ELR (cell line): ENCODE results near the gene ING5.

Experiments used
- DNase-seq: peaks from one replicate; pipeline ENCODE4 v3.0.0-alpha.2; 2015; ENCODE audit warnings: low read depth

The ING5 gene

DNA sequence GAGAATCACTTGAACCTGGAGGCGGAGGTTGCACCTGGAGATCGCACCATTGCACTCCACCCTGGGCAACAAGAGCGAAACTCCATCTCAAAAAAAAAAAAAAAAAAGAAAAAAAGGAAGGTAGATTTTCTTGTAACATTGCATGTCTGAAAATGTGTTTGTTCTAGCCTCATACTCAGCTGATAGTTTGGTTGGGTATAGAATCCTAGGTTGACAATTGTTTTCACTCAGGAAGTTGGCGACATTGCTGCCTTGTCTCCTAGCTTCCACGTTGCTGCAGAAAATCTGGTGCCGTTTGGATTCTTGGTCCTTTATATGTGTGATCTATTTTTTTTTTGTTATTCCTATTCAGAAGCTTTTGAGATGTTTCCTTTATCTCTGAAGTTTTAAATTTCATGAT, 4.7 kb downstream of the ING5 start:
- no peak for DNase-seq

DNA sequence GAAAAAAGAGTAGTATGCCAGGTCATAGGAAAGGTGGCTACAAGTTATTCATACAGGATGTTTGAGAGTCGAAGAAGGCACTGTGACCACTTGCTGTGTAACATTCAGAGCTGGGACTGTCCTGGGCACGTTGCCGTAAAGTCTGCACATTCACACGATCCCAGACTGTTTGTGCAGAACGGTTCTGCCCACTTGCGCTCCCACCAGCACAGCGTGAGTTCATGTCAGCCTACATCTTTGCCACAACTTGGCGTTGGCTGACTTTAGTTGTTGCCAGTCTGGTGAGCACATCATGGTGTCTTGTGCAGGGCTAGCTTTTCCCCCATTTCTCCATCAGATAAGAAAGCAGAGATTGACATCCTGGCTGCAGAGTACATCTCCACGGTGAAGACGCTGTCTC, 7.0 kb downstream of the ING5 start:
- no peak for DNase-seq

DNA sequence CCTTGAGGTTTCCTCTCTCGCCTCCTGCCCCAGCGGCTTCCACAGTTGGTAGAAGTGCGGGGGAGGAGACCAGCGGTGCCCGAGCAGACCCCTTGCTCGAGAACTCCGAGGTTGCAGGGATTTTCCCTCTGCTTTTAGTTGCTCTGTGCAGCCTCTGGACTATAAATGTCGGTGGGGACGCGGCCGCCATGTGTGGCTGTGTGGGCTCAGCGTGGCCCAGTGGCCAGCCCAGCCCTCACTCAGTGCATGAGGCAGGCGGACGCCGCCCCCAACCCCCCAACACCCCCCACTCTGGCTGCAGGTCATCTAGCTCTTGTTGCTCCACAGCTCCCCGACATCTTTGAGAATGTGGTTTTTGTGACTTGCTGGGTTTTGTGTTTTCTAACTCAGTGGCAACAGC, 17.3 kb downstream of the ING5 start:
- no peak for DNase-seq

DNA sequence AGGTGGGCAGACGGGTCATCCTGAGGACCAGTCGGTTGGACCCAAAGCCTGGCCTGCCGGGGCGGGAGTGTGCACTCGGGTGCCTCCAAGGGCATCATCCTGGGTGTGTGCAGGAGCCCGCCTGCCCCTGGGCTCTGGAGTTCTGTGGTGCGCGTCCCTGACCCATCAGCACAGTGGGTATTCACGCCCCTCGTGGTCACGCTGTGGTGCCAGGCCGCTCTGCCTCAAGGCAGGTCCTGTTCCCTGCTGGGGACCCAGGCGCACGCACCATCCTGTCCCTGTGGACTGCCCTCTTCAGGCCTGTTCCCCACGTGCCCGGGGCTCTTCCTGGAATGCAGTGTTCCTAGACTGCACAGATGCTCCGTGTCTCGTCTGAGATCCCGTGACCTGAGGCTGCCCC, 18.3 kb downstream of the ING5 start:
- no peak for DNase-seq

DNA sequence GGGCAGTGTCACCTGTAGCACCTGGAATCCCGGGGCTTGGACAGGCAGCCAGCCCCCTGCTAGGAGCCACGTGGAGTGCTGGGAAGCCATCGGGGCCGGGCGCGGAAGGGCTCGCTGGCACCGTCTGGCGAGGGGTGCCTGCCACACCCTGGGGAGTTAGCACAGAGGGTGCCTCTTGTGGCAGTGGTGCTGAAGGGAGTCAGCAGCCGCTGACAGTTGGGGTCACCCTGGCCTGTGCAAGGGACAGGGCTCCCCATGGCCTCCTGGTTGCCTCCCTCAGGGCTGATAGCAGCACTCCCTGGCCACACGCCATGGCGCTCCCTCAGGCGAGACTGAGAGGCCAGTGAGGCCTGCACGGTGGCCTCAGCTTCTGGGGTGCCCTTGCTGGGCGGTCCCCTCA, 18.7 kb downstream of the ING5 start:
- no peak for DNase-seq

DNA sequence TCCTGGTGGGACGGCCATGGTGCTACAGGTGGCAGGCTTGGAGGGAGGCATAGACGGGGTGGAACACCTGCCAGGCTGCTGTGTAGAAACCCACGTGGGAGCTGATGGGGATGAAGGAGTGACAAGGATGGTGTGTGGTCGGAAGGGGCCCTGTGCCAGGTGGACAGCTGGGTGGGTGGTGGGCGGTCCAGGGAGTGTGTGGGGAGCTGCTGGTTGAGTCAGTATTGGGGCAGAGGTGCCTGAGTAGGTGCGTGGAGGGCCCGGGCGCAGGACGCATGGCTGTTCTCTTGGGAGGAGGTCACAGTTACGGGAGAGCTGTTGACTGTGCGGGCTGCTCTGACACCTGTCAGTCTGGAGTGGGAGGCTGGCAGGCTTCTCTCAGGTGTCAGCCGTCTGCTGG, 20.0 kb downstream of the ING5 start:
- no peak for DNase-seq

DNA sequence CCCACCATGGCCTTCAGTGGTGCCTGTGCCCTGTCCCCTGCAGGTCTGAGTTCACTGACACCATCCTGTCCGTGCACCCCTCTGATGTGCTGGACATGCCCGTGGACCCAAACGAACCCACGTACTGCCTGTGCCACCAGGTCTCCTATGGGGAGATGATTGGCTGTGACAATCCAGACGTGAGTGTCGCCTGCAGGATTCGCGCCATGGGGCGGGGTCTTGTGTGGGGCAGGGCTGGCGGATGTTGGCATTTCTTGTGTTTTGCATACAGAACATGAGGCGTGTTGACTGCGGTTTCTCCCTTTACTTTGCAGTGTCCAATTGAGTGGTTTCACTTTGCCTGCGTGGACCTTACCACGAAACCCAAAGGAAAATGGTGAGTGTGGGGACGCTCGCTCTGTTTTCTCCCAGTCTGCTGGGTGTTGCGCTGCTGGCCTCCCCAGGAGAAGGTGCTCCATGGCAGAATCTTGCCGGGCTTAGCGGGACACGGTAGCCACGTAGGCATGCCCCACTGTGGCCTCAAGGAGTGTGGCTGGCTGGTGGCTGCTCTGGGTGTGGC, 21.1 kb downstream of the ING5 start:
- DNase-seq, result no peak

DNA sequence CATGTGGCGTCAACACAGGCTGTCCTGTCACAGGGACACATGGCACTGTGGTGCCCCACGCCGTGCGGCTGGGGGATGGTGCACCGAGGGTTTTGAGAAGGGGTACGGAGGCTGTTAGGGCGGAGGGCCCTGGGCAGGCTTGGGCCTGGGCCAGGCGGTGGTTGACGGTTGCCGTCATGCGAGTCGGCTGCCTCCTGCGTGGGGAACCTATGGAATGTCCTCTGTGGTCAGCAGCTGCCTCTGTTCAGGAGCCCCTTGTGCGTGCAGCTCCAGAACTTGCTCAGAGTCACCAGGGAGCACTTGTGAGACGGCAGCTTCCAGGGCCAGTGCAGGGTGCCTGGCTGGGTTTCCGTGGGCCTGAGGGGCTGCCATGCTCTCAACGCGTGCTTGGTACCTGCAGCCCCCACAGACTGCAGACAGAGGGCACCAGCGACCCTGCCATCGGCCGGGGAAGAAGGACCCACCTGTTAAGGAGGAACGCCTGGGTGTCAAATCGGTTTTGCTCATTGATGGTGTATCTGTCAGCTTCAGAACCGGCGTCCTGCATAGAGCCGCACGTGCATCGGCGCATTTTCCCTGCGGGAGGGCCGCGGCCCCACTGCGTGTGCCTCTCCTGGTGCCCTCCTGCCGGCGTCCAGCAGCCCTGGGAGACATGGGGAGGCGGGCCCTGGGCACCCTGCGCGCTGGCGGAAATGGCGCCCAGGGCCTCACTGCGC, 22.6 kb downstream of the ING5 start:
- no peak for DNase-seq

DNA sequence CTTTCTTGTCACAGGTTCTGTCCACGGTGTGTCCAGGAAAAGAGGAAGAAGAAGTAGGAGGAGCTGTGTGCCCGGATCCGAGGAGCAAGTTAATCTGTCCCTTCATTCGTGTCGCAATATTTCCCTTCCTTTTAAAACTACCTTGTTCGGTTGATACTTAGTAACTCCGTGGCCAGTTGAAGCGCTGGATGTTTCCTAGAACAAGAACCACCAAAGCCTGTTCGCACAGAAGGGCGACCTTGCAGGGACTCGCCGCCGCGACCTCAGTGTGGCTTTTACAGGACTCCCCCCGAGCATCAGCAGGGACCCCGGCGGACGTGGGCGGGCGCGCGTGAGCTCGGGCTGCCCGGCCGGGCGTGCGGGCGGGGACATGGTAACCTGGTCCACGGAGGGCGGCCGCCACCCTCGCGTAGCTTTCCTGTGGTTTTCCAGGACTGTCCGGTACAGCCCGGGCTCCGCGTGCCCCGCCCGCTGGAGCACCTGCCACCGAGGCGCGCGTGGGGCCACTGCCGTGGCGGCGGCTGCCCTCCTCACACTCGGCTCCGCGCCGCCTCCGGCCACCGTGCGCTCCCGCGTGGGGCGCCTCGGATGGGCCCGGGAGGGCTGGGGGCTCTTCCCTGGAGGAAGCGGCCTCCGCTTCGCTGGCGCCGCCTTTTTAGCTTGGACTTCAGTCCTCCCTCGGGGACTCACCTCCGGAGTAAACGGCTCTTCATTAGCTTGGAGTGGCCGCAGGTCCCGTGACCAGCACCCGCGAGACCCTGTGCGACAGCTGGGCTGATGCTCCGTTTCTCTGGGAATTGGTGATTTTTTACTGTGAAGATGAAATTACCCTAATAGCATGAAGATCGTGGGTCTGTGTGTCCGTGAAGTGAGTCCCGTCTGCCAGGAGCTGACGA, 23.4 kb downstream of the ING5 start:
- no peak for DNase-seq

DNA sequence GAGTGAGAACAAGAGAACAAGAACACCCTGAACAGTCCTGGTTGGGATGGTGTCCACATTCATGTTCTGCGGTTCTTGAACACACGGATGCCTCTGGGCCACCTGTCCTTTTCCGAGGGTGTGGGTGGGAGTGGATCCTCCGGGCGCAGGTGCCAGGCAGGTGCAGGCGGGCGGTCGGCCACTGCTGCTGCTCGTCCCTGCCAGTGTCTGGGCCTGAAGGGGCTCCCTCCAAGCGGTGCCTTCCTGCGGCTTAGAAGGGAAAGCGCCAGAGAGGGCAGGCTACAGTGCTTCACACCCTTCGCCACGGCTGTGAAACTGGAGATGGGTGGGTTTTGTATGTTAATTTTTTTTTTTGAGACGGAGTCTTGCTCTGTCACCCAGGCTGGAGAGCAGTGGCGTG, 24.6 kb downstream of the ING5 start:
- DNase-seq, result no peak

DNA sequence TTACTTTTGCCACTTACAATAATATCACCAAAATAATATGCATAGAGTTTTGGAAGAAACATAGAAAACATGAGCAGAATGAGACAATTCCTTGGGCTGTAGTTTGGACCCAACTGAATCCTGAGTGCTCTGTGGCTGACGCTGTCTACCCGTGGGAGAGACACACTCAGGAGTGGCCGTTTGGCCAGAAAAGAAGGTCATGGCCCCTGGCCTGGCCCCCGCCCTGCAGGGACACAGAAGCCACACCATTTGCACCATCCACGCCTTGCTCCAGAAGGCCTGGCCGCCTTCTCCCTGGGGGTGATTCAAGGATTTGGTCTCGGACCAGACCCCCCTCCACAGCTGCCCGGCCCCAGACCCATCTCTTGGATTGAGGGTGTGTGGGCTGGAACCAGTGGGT, 26.2 kb downstream of the ING5 start:
- no peak for DNase-seq

DNA sequence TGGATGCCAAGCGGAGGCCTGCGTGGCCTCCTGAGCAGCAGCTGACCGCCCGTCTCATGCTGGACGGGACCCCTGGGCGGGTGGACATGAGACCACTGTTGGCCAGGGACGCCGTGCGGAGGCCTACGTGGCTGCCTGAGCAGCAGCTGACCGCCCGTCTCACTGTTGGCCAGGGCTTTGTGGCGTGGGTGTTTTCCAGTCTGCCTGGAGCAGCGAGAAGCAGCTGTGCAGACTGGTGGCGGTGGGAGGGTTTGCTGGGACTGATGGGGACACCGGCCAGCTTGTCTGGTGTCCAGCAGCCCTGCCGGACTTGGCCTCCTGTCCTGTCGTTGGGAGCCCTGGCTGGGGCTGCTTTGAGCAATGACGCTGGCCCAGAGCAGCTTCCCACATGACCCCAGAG, 26.8 kb downstream of the ING5 start:
- no peak for DNase-seq

DNA sequence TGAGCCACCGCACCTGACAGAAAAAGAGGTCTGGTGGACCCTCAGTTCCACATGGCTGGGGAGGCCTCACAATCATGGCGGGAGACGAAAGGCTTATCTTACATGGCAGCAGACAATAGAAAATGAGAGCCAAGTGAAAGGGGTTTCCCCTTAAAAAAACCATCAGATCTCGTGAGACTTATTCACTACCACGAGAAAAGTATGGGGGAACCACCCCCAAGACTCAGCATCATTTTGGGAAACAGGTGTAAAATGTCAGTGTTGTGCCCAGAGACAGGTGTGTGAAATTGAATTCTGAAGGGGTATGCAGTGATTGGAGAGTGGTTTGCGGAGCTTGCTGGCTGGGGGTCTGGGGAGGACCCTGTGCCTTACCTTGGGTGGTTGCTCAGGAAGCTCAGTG, 28.0 kb downstream of the ING5 start:
- no peak for DNase-seq

DNA sequence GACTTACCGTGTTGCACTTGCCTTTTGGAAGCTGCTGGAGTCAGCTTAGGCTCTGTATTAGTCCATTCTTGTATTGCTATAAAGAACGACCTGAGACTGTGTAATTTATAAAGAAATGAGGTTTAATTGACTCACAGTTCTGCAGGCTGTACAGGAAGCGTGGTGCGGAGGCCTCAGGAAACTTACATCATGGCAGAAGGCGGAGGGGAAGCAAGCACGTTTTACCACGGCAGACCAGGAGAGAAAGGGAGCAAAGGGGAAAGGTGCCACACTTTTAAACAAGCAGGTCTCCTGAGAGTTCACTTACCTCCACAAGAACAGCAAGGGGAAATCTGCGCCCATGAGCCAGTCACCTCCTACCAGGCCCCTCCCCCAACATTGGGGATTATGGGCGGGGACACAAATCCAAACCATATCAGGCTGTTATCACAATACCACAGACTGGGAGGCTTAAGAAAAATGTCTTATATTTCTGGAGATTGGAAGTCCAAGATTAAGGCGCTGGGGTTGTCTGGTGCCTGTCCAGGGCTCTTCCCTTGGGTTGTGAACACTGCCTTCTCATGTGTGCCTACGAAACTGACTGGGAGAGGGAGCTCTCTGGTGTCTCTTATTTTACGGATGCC, 28.9 kb downstream of the ING5 start:
- no peak for DNase-seq

DNA sequence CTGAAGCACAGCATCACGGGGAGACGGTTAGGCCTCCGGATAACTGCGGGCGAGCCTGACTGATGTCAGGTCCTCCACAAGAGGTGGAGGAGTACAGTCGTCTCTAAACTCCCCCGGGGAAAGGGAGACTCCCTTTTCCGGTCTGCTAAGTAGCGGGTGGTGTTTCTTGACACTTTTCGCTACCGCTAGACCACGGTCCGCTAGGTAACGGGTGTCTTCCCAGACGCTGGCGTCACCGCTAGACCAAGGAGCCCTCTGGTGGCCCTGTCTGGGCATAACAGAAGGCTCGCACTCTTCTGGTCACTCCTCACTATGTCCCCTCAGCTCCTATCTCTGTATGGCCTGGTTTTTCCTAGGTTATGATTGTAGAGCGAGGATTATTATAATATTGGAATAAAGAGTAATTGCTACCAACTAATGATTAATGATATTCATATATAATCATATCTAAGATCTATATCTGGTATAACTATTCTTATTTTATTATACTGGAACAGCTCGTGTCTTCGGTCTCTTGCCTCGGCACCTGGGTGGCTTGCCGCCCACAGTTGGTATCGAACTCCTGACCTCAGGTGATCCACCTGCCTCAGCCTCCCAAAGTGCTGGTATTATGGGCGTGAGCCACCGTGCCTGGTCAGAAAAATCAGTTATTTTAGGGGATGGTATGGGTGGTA, 30.8 kb downstream of the ING5 start:
- peak; percentile 50 for DNase-seq

DNA sequence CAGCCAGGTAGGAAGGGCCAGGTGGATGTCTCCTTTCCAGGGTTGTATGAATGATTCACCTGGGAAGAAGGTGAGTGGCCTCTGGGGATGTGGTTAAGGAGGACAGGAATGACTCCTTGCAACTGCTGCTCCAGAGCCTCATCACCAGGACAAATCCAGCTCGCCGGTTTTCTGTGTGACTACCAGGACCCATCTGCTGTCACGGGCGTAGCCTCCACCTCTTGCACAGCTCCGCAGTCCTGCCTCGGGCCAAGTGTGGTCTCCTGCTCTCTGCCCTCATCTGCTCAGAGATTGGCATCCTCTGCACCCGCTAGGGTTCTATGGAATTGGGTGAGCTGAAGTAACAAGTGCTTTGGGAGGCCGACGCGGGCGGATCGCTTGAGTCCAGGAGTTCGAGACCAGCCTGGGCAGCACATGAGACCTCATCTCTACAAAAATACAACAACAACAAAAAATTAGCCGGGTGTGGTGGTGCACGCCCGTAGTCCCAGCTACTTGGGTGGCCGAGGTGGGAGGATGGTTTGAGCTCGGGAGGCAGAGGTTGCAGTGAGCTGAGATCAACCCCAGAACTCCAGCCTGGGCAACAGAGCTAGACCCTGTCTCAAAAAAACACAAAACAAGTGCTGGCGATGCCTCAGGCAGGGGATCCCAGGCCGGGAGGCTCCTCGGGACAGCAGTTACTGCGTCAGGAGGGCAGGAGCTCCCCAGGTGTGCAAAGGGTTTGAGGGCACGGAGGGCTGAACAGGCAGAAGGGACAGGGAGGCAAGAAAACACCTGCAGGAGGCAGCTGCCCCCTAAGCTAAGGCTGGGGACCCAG, 31.8 kb downstream of the ING5 start:
- no peak for DNase-seq

DNA sequence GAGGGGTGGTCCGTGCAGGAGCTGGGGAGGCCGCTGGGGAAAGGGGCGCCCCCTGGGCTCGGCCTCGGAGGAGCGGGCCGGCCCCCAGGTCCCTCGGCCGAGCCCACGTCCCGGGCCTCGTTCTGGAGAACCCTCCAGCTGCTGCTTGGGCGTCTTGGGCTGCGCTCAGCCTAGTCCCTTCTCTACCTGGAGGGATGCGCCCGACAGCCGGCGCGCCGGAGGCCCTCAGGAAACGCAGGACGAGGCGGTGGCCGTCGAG, 32.3 kb downstream of the ING5 start:
- no peak for DNase-seq

DNA sequence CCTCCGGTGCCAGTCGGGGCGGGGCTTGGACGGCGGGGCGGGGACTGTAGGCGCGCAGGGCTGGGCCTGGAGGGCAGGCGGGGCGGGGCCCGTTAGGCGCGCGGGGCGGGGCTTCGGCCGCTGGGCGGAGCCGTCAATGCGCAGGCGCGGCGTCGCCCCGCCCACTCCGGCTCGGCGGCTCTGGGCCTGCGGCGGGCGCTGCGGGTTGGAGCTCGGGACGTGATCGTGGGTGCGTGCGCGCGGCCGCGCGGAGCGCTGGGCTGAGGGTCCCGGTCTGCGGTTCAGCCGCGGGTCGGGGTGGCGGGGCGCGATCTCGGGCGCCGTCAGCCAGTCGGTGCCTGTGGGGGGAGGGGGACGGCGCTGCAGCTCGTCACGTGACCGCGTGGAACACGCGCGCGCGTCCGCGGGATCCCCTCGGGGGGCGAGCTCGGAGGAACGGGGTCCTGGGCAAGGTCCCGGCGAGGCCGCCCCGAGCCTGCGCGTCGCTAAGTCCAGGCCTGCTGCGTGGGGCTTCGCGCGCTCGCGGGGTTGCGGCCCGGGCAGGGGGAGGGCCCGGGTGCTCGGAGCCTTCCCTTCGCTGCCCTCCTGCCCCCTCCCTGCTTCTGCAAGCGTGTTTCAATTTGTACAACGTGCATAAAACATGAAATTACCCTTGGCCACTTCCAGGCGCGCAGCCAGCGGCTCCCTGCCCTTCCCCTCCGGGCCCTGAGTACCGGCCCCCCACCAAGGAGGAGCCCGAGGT, 32.8 kb downstream of the ING5 start, which contains the start of gene D2HGDH:
Gene D2HGDH, plus strand, starts transcription at position 164 of the 742 bp plus-strand sequence. CDS start 595 bp downstream, outside the sequence.
- DNase-seq, result peak; percentile 88

DNA sequence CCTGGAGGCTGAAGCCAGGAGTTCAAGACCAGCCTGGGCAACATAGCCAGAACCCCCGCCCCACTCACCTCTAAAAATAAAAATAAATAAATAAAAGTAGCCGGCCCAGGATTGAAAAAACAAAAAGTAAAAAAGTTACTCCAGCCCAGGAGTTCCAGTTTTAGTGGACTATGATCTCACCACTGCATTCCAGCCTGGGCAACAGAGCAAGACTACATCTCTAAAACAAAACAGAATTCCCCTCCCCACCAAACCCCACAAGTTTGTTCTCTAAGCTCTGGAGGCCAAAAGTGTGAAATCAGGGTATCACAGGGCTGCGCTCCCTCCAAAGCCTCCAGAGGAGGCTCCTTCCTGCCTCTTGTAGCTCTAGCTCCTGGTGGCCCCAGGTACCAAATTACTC, 34.3 kb downstream of the ING5 start:
- no peak for DNase-seq

DNA sequence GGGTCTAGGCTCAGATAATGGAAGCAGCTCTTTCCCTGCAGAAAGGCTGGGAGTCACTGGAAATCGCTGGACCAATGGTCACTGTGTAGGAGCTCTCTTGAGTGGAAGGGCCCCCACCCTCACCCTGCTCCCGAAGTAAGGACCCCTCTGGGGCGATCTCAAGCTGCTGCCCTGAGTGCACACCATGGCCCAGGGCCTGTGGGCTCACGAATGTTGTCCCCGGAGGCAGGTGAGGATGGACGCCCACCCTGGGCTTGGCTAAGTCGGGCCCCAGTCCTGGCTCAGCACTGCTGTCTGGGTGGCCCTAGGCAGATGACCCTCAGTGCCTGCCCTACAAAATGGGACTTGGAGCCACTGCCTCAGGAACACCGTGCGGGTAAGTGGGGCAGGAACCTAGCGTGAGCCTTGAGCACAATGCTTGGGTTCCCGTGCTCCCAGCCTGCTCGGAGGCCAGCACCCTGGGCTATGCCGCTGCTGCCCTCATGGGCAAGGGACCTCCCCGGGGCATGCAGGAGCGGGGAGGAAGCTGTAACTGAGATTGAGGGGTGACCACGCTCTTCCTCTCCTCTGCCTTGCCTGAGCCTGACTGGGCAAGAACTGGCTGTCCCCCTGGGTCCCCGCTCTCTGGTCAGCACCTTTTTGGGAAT, 36.3 kb downstream of the ING5 start:
- no peak for DNase-seq
